ENCODE data around the gene PM20D2.
A peak's percentile ranks its signal among the peaks of the same experiment; 100 is the strongest.

Gene PM20D2

GRCh38 chr6:89148016-89148750 is 2.3 kb downstream of the PM20D2 start (continued):
- TF ChIP-seq ZNF24 (tag by site-specific recombination; IDR thresholded peaks at IDR 0.05) = peak; percentile 40; the same call in 1 of the 2 replicates
- no peak for TF ChIP-seq ZNF624 (tag by site-specific recombination; IDR thresholded peaks at IDR 0.05)
- TF ChIP-seq ZNF146 (tag by site-specific recombination; IDR thresholded peaks at IDR 0.05) = no peak
- no peak for TF ChIP-seq ZNF221 (tag by site-specific recombination; IDR thresholded peaks at IDR 0.05; ENCODE audit: borderline replicate concordance)
- TF ChIP-seq HIC1 (tag by site-specific recombination; IDR thresholded peaks at IDR 0.05) = peak; percentile 96
- no peak for TF ChIP-seq ZNF660 (tag by site-specific recombination; IDR thresholded peaks at IDR 0.05)
- TF ChIP-seq INSM2 (tag by site-specific recombination; IDR thresholded peaks at IDR 0.05) = 0 out of 2 replicates have a peak, but pooled peaks have one; percentile 37
- TF ChIP-seq ZNF610 (tag by site-specific recombination; IDR thresholded peaks at IDR 0.05; ENCODE audit: borderline replicate concordance) = no peak
- no peak for TF ChIP-seq TRIM28 (IDR thresholded peaks at IDR 0.05; ENCODE audit: borderline replicate concordance, low read length)
- no peak for TF ChIP-seq ZNF529 (tag by site-specific recombination; IDR thresholded peaks at IDR 0.05; ENCODE audit: insufficient replicate concordance)
- no peak for TF ChIP-seq ZNF692 (tag by site-specific recombination; IDR thresholded peaks at IDR 0.05)
- no peak for TF ChIP-seq ZNF433 (tag by site-specific recombination; IDR thresholded peaks at IDR 0.05; ENCODE audit: low read depth)
- TF ChIP-seq PRDM2 (tag by site-specific recombination; IDR thresholded peaks at IDR 0.05; ENCODE audit: borderline replicate concordance) = no peak
- peak; percentile 59; the same call in 1 of the 2 replicates for TF ChIP-seq ZNF580 (tag by site-specific recombination; IDR thresholded peaks at IDR 0.05)
- peak; percentile 82 for TF ChIP-seq SP7 (tag by site-specific recombination; IDR thresholded peaks at IDR 0.05)
- peak; percentile 15; the same call in 1 of the 2 replicates for TF ChIP-seq ZSCAN23 (tag by site-specific recombination; IDR thresholded peaks at IDR 0.05)
- TF ChIP-seq ZBTB48 (tag by site-specific recombination; IDR thresholded peaks at IDR 0.05) = no peak
- TF ChIP-seq ZBTB6 (tag by site-specific recombination; IDR thresholded peaks at IDR 0.05) = no peak
- TF ChIP-seq ZNF324 (tag by site-specific recombination; IDR thresholded peaks at IDR 0.05) = peak; percentile 36; the same call in 1 of the 2 replicates
- no peak for TF ChIP-seq ZNF132 (tag by site-specific recombination; IDR thresholded peaks at IDR 0.05; ENCODE audit: borderline replicate concordance)
- TF ChIP-seq PRDM6 (tag by site-specific recombination; IDR thresholded peaks at IDR 0.05) = peak; percentile 70
- TF ChIP-seq ZSCAN16 (tag by site-specific recombination; IDR thresholded peaks at IDR 0.05) = no peak
- TF ChIP-seq ZNF10 (tag by site-specific recombination; IDR thresholded peaks at IDR 0.05) = no peak
- TF ChIP-seq ZBTB17 (tag by site-specific recombination; IDR thresholded peaks at IDR 0.05) = peak; percentile 46; the same call in 1 of the 2 replicates
- no peak for TF ChIP-seq ZNF404 (tag by site-specific recombination; IDR thresholded peaks at IDR 0.05)
